DND-41 (cell line): ENCODE results near the gene IFT20.

ENCODE experiments used
- CTCF ChIP-seq: IDR thresholded peaks from 2 replicates; pipeline ENCODE4 v1.5.1; 2012; ENCODE audit warnings: borderline replicate concordance, low read length, moderate library complexity, mild to moderate bottlenecking; ENCODE audit not compliant: poor library complexity, severe bottlenecking; ENCODE audit errors: extremely low read depth
- EZH2 ChIP-seq: IDR thresholded peaks from 3 replicates; pipeline ENCODE4 v1.6.1; 2012; ENCODE audit warnings: borderline replicate concordance, low read depth, mild to moderate bottlenecking, moderate library complexity, low read length, inconsistent platforms; ENCODE audit not compliant: severe bottlenecking

GRCh38 chr17:28368306-28368831, 33.1 kb upstream of the IFT20 start:
- TF ChIP-seq CTCF (no peak), EZH2 (no peak)
